Activated CD8-positive, alpha-beta memory T cell treated with anti-CD3 and anti-CD28 coated beads for 1 hour (primary cell): ENCODE results near the gene TMEM135.
"Not testable (repeated sequence)": the region's sequence is repeated elsewhere in the genome, so short reads cannot be mapped to it uniquely, and the experiment has no call there.

Experiments
- DNase-seq, 2 donors: peaks; one replicate each; pipeline ENCODE4 v3.0.0-alpha.2; 2020; ENCODE audit warnings: low read depth in 1 of 2; ENCODE audit errors: extremely low read depth in 1 of 2

The TMEM135 gene

GRCh38 chr11:87020336-87020735 lies 17.4 kb upstream of the TMEM135 start:
- DNase-seq = no peak

GRCh38 chr11:87020764-87021365 lies 16.9 kb upstream of the TMEM135 start:
- DNase-seq = no peak

GRCh38 chr11:87022254-87022653 lies 15.5 kb upstream of the TMEM135 start:
- no peak for DNase-seq

GRCh38 chr11:87022738-87023137 lies 15.0 kb upstream of the TMEM135 start:
- no peak for DNase-seq

GRCh38 chr11:87026415-87026814 lies 11.3 kb upstream of the TMEM135 start:
- not testable (repeated sequence) for DNase-seq

- DNase-seq = no peak
Observed at GRCh38 chr11:87030458-87031054, 7.2 kb upstream of the TMEM135 start.

- no peak for DNase-seq
Observed at GRCh38 chr11:87031433-87032170, 6.1 kb upstream of the TMEM135 start.

- DNase-seq = no peak
Observed at GRCh38 chr11:87033561-87033960, 4.2 kb upstream of the TMEM135 start.

- no peak for DNase-seq
Observed at GRCh38 chr11:87035976-87036583, 1.7 kb upstream of the TMEM135 start.

- DNase-seq = no peak
Observed at GRCh38 chr11:87036756-87037449, 831 bp upstream of the TMEM135 start.

- DNase-seq = no peak
Observed at GRCh38 chr11:87038235-87038977, 672 bp downstream of the TMEM135 start.

GRCh38 chr11:87039371-87039770 lies 1.6 kb downstream of the TMEM135 start:
- no peak for DNase-seq

- no peak for DNase-seq
Observed at GRCh38 chr11:87043894-87044293, 6.2 kb downstream of the TMEM135 start.

- no peak for DNase-seq
Observed at GRCh38 chr11:87046824-87047223, 9.1 kb downstream of the TMEM135 start.

- no peak for DNase-seq
Observed at GRCh38 chr11:87056091-87056490, 18.4 kb downstream of the TMEM135 start.

GRCh38 chr11:87057749-87058148 lies 20.0 kb downstream of the TMEM135 start:
- DNase-seq = no peak

- no peak for DNase-seq
Observed at GRCh38 chr11:87059596-87060390, 22.1 kb downstream of the TMEM135 start.

GRCh38 chr11:87061766-87062165 lies 24.0 kb downstream of the TMEM135 start:
- DNase-seq = no peak

GRCh38 chr11:87063982-87064381 lies 26.2 kb downstream of the TMEM135 start:
- no peak for DNase-seq

- no peak for DNase-seq
Observed at GRCh38 chr11:87072787-87073186, 35.1 kb downstream of the TMEM135 start.
